Endothelial cell of umbilical vein (primary cell): ENCODE results near the gene C15orf39. TPM values are rescaled to one million over a fixed set of nuclear protein-coding genes. Genes with fewer than 3 reads are reported as not detected.

Source experiments
- BruUV-seq: library from RNA; stranded (reverse); fragments of 400-500 nt; replicated peaks from 2 replicates; lab custom pipeline; 2021; lab: Mats Ljungman, UMichigan
- CTCF ChIA-PET: fragments of 300-600, 350-600 bp; sonication (Branson Sonifier 250); formaldehyde crosslinking; loops from one replicate; lab custom pipeline; 2021; ENCODE audit warnings: antibody characterized with exemption, inconsistent platforms; lab: Charles Lee
- POLR2A ChIA-PET: fragments of 300-600, 350-600 bp; sonication (Branson Sonifier 250); formaldehyde crosslinking; loops from one replicate; lab custom pipeline; 2021; ENCODE audit warnings: antibody characterized with exemption, inconsistent platforms; lab: Charles Lee
- DNase-seq: peaks from one replicate; pipeline ENCODE4 v3.0.0-alpha.2; 2011; ENCODE audit warnings: low read depth, low spot score
- FAIRE-seq: peaks from 2 replicates; lab custom pipeline; 2011; peaks lifted over from hg19 to GRCh38; lab: Jason Lieb, UNC
- H2AFZ ChIP-seq: 2 replicates; pipeline ENCODE4 v1.6.0; 2012; ENCODE audit warnings: low read depth, low read length, control low read depth, inconsistent platforms
- H3K27ac ChIP-seq: 2 replicates; pipeline ENCODE4 v1.5.1; 2011; ENCODE audit warnings: low read depth, mild to moderate bottlenecking, control low read depth, low read length, moderate library complexity; ENCODE audit not compliant: insufficient read depth
- H3K27me3 ChIP-seq, 2 experiments: 2 replicates each; pipeline versions ENCODE4 v1.6.0 to v1.6.1; 2011; ENCODE audit warnings: low read length in 2 of 2, mixed read lengths in 1 of 2; ENCODE audit not compliant: control insufficient read depth in 2 of 2, insufficient read depth in 2 of 2
- H3K36me3 ChIP-seq, 2 experiments: 2 replicates in 1 of 2; 3 replicates in 1 of 2; pipeline ENCODE4 v1.5.1; 2011; ENCODE audit warnings: low read length in 2 of 2, mild to moderate bottlenecking in 1 of 2, moderate library complexity in 1 of 2; ENCODE audit not compliant: control insufficient read depth in 2 of 2, insufficient read depth in 2 of 2; ENCODE audit errors: extremely low read depth in 1 of 2
- H3K4me1 ChIP-seq: 3 replicates; pipeline ENCODE4 v1.5.1; 2011; ENCODE audit warnings: mild to moderate bottlenecking, low read length; ENCODE audit not compliant: control insufficient read depth, insufficient read depth; ENCODE audit errors: extremely low read depth
- H3K4me2 ChIP-seq: 2 replicates; pipeline ENCODE4 v1.6.1; 2011; ENCODE audit warnings: low read length, control low read depth, mixed read lengths; ENCODE audit not compliant: insufficient read depth
- H3K4me3 ChIP-seq, 3 experiments: fragments of 200-600 bp in 1 of 3; sonication (generic), shearing (Covaris generic) in 1 of 3; replicated peaks in 1 of 3; 2 replicates each; pipeline ENCODE4 v1.5.1; 2011 to 2016; ENCODE audit warnings: control low read depth in 3 of 3, low read length in 3 of 3, mild to moderate bottlenecking in 2 of 3, inconsistent platforms in 1 of 3, low read depth in 1 of 3, moderate library complexity in 1 of 3; ENCODE audit not compliant: insufficient read depth in 1 of 3
- H3K79me2 ChIP-seq: 2 replicates; pipeline ENCODE4 v1.6.0; 2012; ENCODE audit warnings: low read length, inconsistent platforms; ENCODE audit not compliant: control insufficient read depth, insufficient read depth
- H3K9ac ChIP-seq: replicated peaks from 2 replicates; pipeline ENCODE3; 2011; ENCODE audit warnings: low read length, control low read depth; ENCODE audit not compliant: insufficient read depth; ENCODE audit errors: extremely low read depth
- H3K9me1 ChIP-seq: replicated peaks from 3 replicates; pipeline ENCODE4 v1.6.0; 2011; ENCODE audit warnings: mild to moderate bottlenecking, low read length; ENCODE audit not compliant: control insufficient read depth, insufficient read depth; ENCODE audit errors: extremely low read depth
- H3K9me3 ChIP-seq: replicated peaks from 2 replicates; pipeline ENCODE4 v1.5.1; 2012; ENCODE audit warnings: low read length, inconsistent platforms; ENCODE audit not compliant: control insufficient read depth, insufficient read depth
- H4K20me1 ChIP-seq: replicated peaks from 2 replicates; pipeline ENCODE3; 2011; ENCODE audit warnings: mild to moderate bottlenecking, low read length; ENCODE audit not compliant: control insufficient read depth, insufficient read depth; ENCODE audit errors: extremely low read depth
- CTCF ChIP-seq, 2 donors: IDR thresholded peaks; 1 replicate in 1 of 2; 2 replicates in 1 of 2; pipeline ENCODE4 v1.5.1; 2011; ENCODE audit warnings: low read length in 2 of 2, mild to moderate bottlenecking in 2 of 2, moderate library complexity in 2 of 2, control low read depth in 1 of 2, inconsistent platforms in 1 of 2, low read depth in 1 of 2; ENCODE audit not compliant: insufficient read depth in 1 of 2; ENCODE audit errors: extremely low read depth in 1 of 2
- EZH2 ChIP-seq: IDR thresholded peaks from 2 replicates; pipeline ENCODE4 v1.6.1; 2012; ENCODE audit warnings: borderline replicate concordance, low read depth, mild to moderate bottlenecking, moderate library complexity, low read length, inconsistent platforms; ENCODE audit not compliant: severe bottlenecking
- FOS ChIP-seq: IDR thresholded peaks from 2 replicates; pipeline ENCODE4 v1.6.1; 2011; ENCODE audit warnings: mild to moderate bottlenecking, low read length, moderate library complexity, borderline replicate concordance; ENCODE audit not compliant: insufficient read depth
- GATA2 ChIP-seq: IDR thresholded peaks from 2 replicates; pipeline ENCODE4 v1.7.0; 2011; ENCODE audit warnings: low read depth, mild to moderate bottlenecking, moderate library complexity, mixed read lengths, low read length; ENCODE audit not compliant: insufficient read length, insufficient read depth
- JUN ChIP-seq: IDR thresholded peaks from 2 replicates; pipeline ENCODE4 v1.6.1; 2011; ENCODE audit warnings: borderline replicate concordance, low read depth; ENCODE audit not compliant: insufficient read length, insufficient read depth
- MAX ChIP-seq: IDR thresholded peaks from 2 replicates; pipeline ENCODE4 v1.6.1; 2011; ENCODE audit not compliant: insufficient read depth, insufficient read length
- MYC ChIP-seq: IDR thresholded peaks from one replicate; pipeline ENCODE4 v1.6.1; 2011; ENCODE audit warnings: mild to moderate bottlenecking, low read depth, low read length
- POLR2A ChIP-seq: IDR thresholded peaks from 2 replicates; pipeline ENCODE4 v1.6.1; 2012; ENCODE audit warnings: low read depth, mild to moderate bottlenecking, control low read depth, low read length
- POLR2AphosphoS5 ChIP-seq: IDR thresholded peaks from 2 replicates; pipeline ENCODE4 v1.6.1; 2012; ENCODE audit warnings: low read depth, mild to moderate bottlenecking, control low read depth, low read length, moderate library complexity; ENCODE audit not compliant: insufficient read depth
- dilution Hi-C: fragments of 300-500 bp; cut with MboI; formaldehyde crosslinking; loops from one replicate; pipeline ENCODE4 v1.15.0; 2019; ENCODE audit warnings: low sequenced_read_pairs; ENCODE audit not compliant: extremely low pct_ligation_motif_present
- intact Hi-C: fragments of 100-400 bp; cut with micrococcal nuclease; formaldehyde crosslinking; loops from one replicate; pipeline ENCODE4 v1.10.0; 2022
- polyA plus RNA-seq, 4 experiments: library from polyadenylated mRNA; depleted of rRNA in 3 of 4; stranded (reverse) in 3 of 4; unstranded in 1 of 4; fragments of >200 nt; gene quantifications; 2 replicates each; pipeline versions ENCODE4 v1.2.1 to v1.2.3, GENCODE V29; 2011 to 2012; ENCODE audit warnings: missing spikeins in 1 of 4
- total RNA-seq: library from RNA; stranded (reverse); gene quantifications from 2 replicates; pipeline ENCODE4 v1.2.3, GENCODE V29; 2021

Gene C15orf39
- total and polyA plus RNA-seq, 2 donors (not counting 3 experiments of a cell fraction or from before 2014, with no cell fraction given) = 14.8 to 36.1 TPM

DNA sequence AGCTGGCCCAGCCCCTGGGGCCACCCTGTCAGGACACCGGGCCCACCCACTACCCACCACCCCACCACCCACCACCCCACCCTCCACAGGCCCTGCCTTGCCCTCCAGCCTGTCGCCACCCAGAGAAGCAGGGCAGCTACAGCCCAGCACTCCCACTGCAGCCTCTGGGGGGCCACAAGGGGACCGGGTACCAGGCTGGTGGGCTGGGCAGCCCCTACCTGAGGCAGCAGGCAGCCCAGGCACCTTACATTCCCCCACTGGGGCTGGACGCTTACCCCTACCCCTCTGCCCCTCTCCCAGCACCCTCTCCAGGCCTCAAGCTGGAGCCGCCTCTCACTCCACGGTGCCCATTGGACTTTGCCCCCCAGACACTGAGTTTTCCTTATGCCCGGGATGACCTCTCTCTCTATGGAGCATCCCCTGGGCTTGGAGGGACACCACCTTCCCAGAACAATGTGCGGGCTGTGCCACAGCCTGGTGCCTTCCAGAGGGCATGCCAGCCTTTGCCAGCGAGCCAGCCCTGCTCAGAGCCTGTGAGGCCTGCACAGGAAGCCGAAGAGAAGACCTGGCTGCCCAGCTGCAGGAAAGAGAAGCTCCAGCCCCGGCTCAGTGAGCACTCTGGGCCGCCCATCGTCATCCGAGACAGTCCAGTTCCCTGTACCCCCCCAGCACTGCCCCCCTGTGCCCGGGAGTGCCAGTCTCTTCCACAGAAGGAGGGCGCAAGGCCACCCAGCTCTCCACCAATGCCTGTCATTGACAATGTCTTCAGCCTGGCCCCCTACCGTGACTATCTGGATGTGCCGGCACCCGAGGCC, 5.3 kb downstream of the C15orf39 start:
- intact Hi-C loops = loop anchor here (10.0 kb wide), 1 partner anchor 432 kb away; no protein-coding TSS in a partner anchor
- ChIA-PET POLR2A (no interaction called here), CTCF (interaction anchor here (2.8 to 7.9 kb wide), 2 partner anchors 164 to 177 kb away, joined by 10 to 213 read pairs; no protein-coding TSS in a partner anchor)
- Histone ChIP-seq H3K4me2 (no peak overlapping the region), H3K27me3 (no peaks in the 10 kb centered on the region), H3K27ac (no peak overlapping the region), H3K4me1 (peaks cover 19% of the 10 kb centered on the region), H2AFZ (no peak overlapping the region), H3K9ac (no peak overlapping the region), H4K20me1 (peaks cover 4% of the 10 kb centered on the region), H3K9me1 (no peaks in the 10 kb centered on the region), H3K9me3 (no peaks in the 10 kb centered on the region), H3K36me3 (peaks cover 15 to 57% of the 10 kb centered on the region in 2 experiments), H3K79me2 (peaks cover 100% of the 10 kb centered on the region), H3K4me3 (no peak overlapping the region)
- DNase-seq (no peak), FAIRE-seq (no peak)
- TF ChIP-seq GATA2 (no peak), EZH2 (no peak), MYC (no peak), POLR2AphosphoS5 (no peak), FOS (no peak), JUN (no peak), POLR2A (no peak), MAX (no peak), CTCF (IDR thresholded peaks at IDR 0.05; ENCODE audit: extremely low read depth in 1 of 2, insufficient read depth in 1 of 2, low read depth in 1 of 2, low read length in 2 of 2) (no peak)
- dilution Hi-C loops = no loop called here
- no TSS peak for BruUV-seq
